ENCODE results near the gene C4BPA.

- no peak for TF ChIP-seq CTCF (IDR thresholded peaks at IDR 0.05)
- TF ChIP-seq POLR2AphosphoS5 (IDR thresholded peaks at IDR 0.05) = no peak
- TF ChIP-seq POLR2A (IDR thresholded peaks at IDR 0.05) = no peak
Measured at GRCh38 chr1:207172321-207172720, 68.3 kb downstream of the C4BPA start.
